OCI-LY1 (cell line): ENCODE data around the gene PSD4.

ENCODE experiments used
- EZH2 ChIP-seq: fragments of 200-600 bp; sonication (generic), shearing (Covaris generic); IDR thresholded peaks from 2 replicates; pipeline ENCODE4 v1.8.0; 2017; ENCODE audit warnings: borderline replicate concordance, mixed run types, mild to moderate bottlenecking, antibody characterized with exemption, low read length, moderate library complexity, mixed read lengths
- TF ChIP-seq, protein P1 (sequence below): fragments of 200-600 bp; sonication (generic), shearing (Covaris generic); IDR thresholded peaks from 2 replicates; pipeline ENCODE4 v1.5.1; 2017; ENCODE audit warnings: mild to moderate bottlenecking, antibody characterized with exemption, low read length, moderate library complexity, mixed read lengths

DNA sequence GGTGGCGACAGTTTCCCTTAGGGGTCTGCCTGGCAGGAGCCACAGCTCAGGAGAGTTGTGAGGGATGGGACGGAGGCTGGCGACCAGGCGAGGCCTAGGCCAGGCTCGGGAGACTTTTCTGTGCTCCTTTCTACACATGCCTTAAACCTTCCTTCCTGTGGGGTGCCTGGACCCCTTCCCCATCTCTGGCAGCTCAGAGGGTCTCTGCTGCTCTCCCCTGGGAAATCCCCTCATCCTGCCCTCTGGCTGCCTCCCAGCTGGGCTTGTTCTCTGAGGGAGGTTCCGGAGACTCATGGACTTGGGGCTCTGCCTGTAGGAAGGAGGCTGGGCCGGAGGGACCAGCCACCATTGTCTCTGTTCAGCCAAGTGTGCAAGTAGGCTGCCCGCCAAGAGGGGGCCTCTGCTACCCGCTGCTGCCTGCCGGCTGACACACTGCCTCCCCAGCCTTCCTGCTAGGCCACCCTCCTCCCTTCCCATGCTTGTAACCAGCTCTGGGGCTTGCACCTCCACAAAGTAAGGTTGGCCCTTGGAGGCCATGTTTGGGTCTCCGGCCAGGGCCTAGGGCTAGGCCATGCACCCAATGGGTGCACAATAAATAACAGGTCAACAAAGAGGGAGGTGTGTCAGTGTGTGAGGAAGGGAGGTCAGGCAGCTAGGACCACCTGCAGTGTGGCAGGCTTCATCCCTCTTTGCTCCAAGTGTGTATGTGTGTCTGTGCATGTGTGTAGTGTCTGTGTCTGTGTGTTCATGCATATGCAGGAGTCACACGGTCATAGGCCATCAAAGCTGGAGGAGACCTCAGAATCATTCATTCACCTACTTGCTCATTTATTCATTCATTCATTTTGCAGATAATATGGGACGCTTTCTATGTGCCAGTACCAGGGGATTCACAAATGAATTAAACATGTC is 28.8 kb downstream of the PSD4 start:
- TF ChIP-seq, protein P1, sequence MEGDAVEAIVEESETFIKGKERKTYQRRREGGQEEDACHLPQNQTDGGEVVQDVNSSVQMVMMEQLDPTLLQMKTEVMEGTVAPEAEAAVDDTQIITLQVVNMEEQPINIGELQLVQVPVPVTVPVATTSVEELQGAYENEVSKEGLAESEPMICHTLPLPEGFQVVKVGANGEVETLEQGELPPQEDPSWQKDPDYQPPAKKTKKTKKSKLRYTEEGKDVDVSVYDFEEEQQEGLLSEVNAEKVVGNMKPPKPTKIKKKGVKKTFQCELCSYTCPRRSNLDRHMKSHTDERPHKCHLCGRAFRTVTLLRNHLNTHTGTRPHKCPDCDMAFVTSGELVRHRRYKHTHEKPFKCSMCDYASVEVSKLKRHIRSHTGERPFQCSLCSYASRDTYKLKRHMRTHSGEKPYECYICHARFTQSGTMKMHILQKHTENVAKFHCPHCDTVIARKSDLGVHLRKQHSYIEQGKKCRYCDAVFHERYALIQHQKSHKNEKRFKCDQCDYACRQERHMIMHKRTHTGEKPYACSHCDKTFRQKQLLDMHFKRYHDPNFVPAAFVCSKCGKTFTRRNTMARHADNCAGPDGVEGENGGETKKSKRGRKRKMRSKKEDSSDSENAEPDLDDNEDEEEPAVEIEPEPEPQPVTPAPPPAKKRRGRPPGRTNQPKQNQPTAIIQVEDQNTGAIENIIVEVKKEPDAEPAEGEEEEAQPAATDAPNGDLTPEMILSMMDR = peak; percentile 11; the same call in 1 of the 2 replicates
- no peak for TF ChIP-seq EZH2
